MM.1S (cell line): Measurements from ENCODE around the gene BID.

ENCODE experiments used
- CTCF ChIP-seq: fragments of 300-600 bp; sonication (generic); IDR thresholded peaks from 2 replicates; pipeline ENCODE4 v1.5.1; 2016; ENCODE audit warnings: antibody characterized with exemption, low read length, mixed read lengths
- EZH2 ChIP-seq: fragments of 300-600 bp; sonication (generic); optimal IDR thresholded peaks from 2 replicates; pipeline ENCODE3; 2017; ENCODE audit warnings: low read depth, mild to moderate bottlenecking, antibody characterized with exemption, low read length, mixed read lengths

- TF ChIP-seq CTCF, result no peak
- TF ChIP-seq EZH2, result no peak
These were observed 29.8 kb downstream of the BID start for GRCh38 chr22:17744430-17744829.
